HepG2 (cell line): ENCODE measurements around the gene TOR1B. TPM values are rescaled to one million over a fixed set of nuclear protein-coding genes. Genes with fewer than 3 reads are reported as not detected.
A peak's percentile ranks its signal among the peaks of the same experiment; 100 is the strongest.

Experiments used
- BCL3 ChIP-seq: sonication (generic); formaldehyde crosslinking; IDR thresholded peaks from 2 replicates; pipeline ENCODE4 v1.5.1; 2020; ENCODE audit warnings: mild to moderate bottlenecking, missing genetic modification reagents, moderate library complexity
- GLMP ChIP-seq: sonication (generic); formaldehyde crosslinking; IDR thresholded peaks from 2 replicates; pipeline ENCODE4 v1.9.0; 2021; ENCODE audit warnings: missing genetic modification reagents, mild to moderate bottlenecking, borderline replicate concordance
- HOXA9 ChIP-seq: sonication (generic); formaldehyde crosslinking; IDR thresholded peaks from 2 replicates; pipeline ENCODE4 v1.8.1; 2022; ENCODE audit warnings: missing genetic modification reagents, mild to moderate bottlenecking, moderate library complexity, borderline replicate concordance
- KDM2A ChIP-seq: sonication (generic); formaldehyde crosslinking; IDR thresholded peaks from 2 replicates; pipeline ENCODE4 v1.4.0; 2020; ENCODE audit warnings: low read depth, missing genetic modification reagents, borderline replicate concordance
- NRL ChIP-seq: sonication (generic); formaldehyde crosslinking; IDR thresholded peaks from 2 replicates; pipeline ENCODE4 v1.5.0; 2020; ENCODE audit warnings: missing genetic modification reagents, mild to moderate bottlenecking, moderate library complexity, borderline replicate concordance
- RERE ChIP-seq: IDR thresholded peaks from 2 replicates; pipeline ENCODE4 v1.6.1; 2016; ENCODE audit warnings: low read depth, missing genetic modification reagents, missing compliant biosample characterization
- SRF ChIP-seq: IDR thresholded peaks from 2 replicates; pipeline ENCODE4 v1.6.1; 2011; ENCODE audit warnings: mild to moderate bottlenecking, low read depth, low read length, moderate library complexity
- STAG1 ChIP-seq: sonication (generic); formaldehyde crosslinking; IDR thresholded peaks from 2 replicates; pipeline ENCODE4 v1.4.0; 2020; ENCODE audit warnings: missing genetic modification reagents
- XBP1 ChIP-seq: sonication (generic); formaldehyde crosslinking; IDR thresholded peaks from 2 replicates; pipeline ENCODE4 v1.5.0; 2020; ENCODE audit warnings: missing genetic modification reagents
- XRCC5 ChIP-seq: fragments of 200-400 bp; formaldehyde crosslinking; optimal IDR thresholded peaks from 2 replicates; pipeline ENCODE3; 2017; ENCODE audit warnings: mild to moderate bottlenecking, low read length
- ZBTB26 ChIP-seq: IDR thresholded peaks from 2 replicates; pipeline ENCODE4 v1.6.1; 2016; ENCODE audit warnings: missing compliant biosample characterization, missing genetic modification reagents, borderline replicate concordance
- ZFP62 ChIP-seq: sonication (generic); formaldehyde crosslinking; IDR thresholded peaks from 2 replicates; pipeline ENCODE4 v1.4.0; 2020; ENCODE audit warnings: missing genetic modification reagents
- ZKSCAN1 ChIP-seq: fragments of 150-350 bp; IDR thresholded peaks from 2 replicates; pipeline ENCODE4 v1.6.1; 2014; ENCODE audit warnings: low read length
- ZNF121 ChIP-seq: sonication (generic); formaldehyde crosslinking; IDR thresholded peaks from 2 replicates; pipeline ENCODE4 v1.5.0; 2020; ENCODE audit warnings: mild to moderate bottlenecking, missing genetic modification reagents
- ZNF616 ChIP-seq: sonication (generic); formaldehyde crosslinking; IDR thresholded peaks from 2 replicates; pipeline ENCODE4 v1.5.0; 2020; ENCODE audit warnings: low read depth, mild to moderate bottlenecking, missing genetic modification reagents
- ZNF639 ChIP-seq: conservative IDR thresholded peaks from 2 replicates; pipeline ENCODE4 v1.6.1; 2018; ENCODE audit warnings: missing genetic modification reagents
- ZNF850 ChIP-seq: sonication (generic); formaldehyde crosslinking; conservative IDR thresholded peaks from 2 replicates; pipeline ENCODE4 v1.9.0; 2021; ENCODE audit warnings: mild to moderate bottlenecking, missing genetic modification reagents
- polyA plus RNA-seq, 8 experiments: library from polyadenylated mRNA; depleted of rRNA in 3 of 8; stranded (reverse) in 7 of 8; unstranded in 1 of 8; fragments of >200 nt; fragmentation: Illumina TruSeq in 4 of 8; extraction: Trizol in 4 of 8; gene quantifications; 2 replicates each; pipeline versions ENCODE4 v1.2.1 to v1.2.3, GENCODE V29; 2011 to 2016; ENCODE audit warnings: low read depth in 4 of 8, missing spikeins in 1 of 8, mixed read lengths in 1 of 8; ENCODE audit not compliant: insufficient read depth in 1 of 8
- total RNA-seq, 5 experiments: library from RNA; depleted of rRNA; stranded (reverse); fragments of >200 nt; fragmentation: Illumina TruSeq; extraction: Trizol; gene quantifications; 2 replicates each; pipeline ENCODE4 v1.2.3, GENCODE V29; 2016; ENCODE audit warnings: low read depth in 1 of 5

Gene TOR1B
- total and polyA plus RNA-seq, 2 of the 13 experiments (the other 11 are each of a cell fraction or from before 2014, with no cell fraction given): 18.1 to 21.3 TPM

GRCh38 chr9:129783516-129784361 is 19.2 kb upstream of the TOR1B start (continued):
- TF ChIP-seq RERE (CRISPR knock-in tag) (no peak), SRF (no peak), ZBTB26 (CRISPR knock-in tag) (no peak), HOXA9 (CRISPR knock-in tag) (no peak), STAG1 (CRISPR knock-in tag) (peak; percentile 94), ZNF639 (no peak), NRL (CRISPR knock-in tag) (no peak), ZNF850 (CRISPR knock-in tag) (no peak), XBP1 (CRISPR knock-in tag) (no peak), ZKSCAN1 (no peak), ZNF616 (CRISPR knock-in tag) (no peak), BCL3 (CRISPR knock-in tag) (no peak), GLMP (CRISPR knock-in tag) (no peak), XRCC5 (peak; percentile 61), ZNF121 (CRISPR knock-in tag) (peak; percentile 82), ZFP62 (CRISPR knock-in tag) (no peak), KDM2A (CRISPR knock-in tag) (peak; percentile 49; the same call in 1 of the 2 replicates)
